B cell (primary cell): ENCODE results near the gene MYCN. TPM values are rescaled to one million over a fixed set of nuclear protein-coding genes. Genes with fewer than 3 reads are reported as not detected.

Experiments
- ATAC-seq: fragments of 200-7000 bp; cut with Tn5 transposase; one replicate; pipeline ENCODE4 v1.10.0; 2021; ENCODE audit warnings: low read depth, mild to moderate bottlenecking, moderate number of reproducible peaks, moderate library complexity
- CTCF ChIA-PET: fragments of 350-600 bp; sonication (Branson Sonifier 250); formaldehyde crosslinking; loops from one replicate; lab custom pipeline; 2021; ENCODE audit warnings: antibody characterized with exemption, inconsistent platforms; lab: Charles Lee
- POLR2A ChIA-PET: fragments of 350-600 bp; sonication (Branson Sonifier 250); formaldehyde crosslinking; loops from one replicate; lab custom pipeline; 2021; ENCODE audit warnings: antibody characterized with exemption; lab: Charles Lee
- DNase-seq: peaks from one replicate; pipeline ENCODE4 v3.0.0; 2013
- H2AFZ ChIP-seq: 2 replicates; pipeline ENCODE4 v1.6.1; 2012; ENCODE audit warnings: mild to moderate bottlenecking, low read depth, low read length; ENCODE audit not compliant: insufficient read depth, poor library complexity, severe bottlenecking
- H3K27ac ChIP-seq, 2 donors: 1 replicate in 1 of 2; 2 replicates in 1 of 2; pipeline ENCODE4 v1.5.1; 2012 to 2013; ENCODE audit warnings: low read length in 2 of 2, mild to moderate bottlenecking in 2 of 2, moderate library complexity in 1 of 2
- H3K27me3 ChIP-seq, 4 experiments: fragments of 200-600 bp in 1 of 4; sonication (generic) in 1 of 4; replicated peaks in 1 of 4; 1 replicate in 2 of 4; 2 replicates in 2 of 4; pipeline versions ENCODE4 v1.6.1 to v1.7.0; 2013 to 2016; ENCODE audit warnings: low read length in 3 of 4, mild to moderate bottlenecking in 2 of 4, mixed read lengths in 1 of 4, moderate library complexity in 1 of 4; ENCODE audit not compliant: insufficient read depth in 4 of 4, control insufficient read depth in 3 of 4; ENCODE audit errors: control extremely low read depth in 1 of 4
- H3K36me3 ChIP-seq, 2 experiments: replicated peaks in 1 of 2; 1 replicate in 1 of 2; 2 replicates in 1 of 2; pipeline versions ENCODE4 v1.6.1 to v1.7.1; 2013; ENCODE audit warnings: low read length in 1 of 2; ENCODE audit not compliant: insufficient read depth in 2 of 2, control insufficient read depth in 1 of 2; ENCODE audit errors: control extremely low read depth in 1 of 2, extremely low read depth in 1 of 2
- H3K4me1 ChIP-seq, 2 donors: fragments of 200-600 bp in 1 of 2; sonication (generic) in 1 of 2; 1 replicate in 1 of 2; 2 replicates in 1 of 2; pipeline versions ENCODE4 v1.5.1 to v1.6.1; 2013 to 2017; ENCODE audit warnings: low read length in 2 of 2; ENCODE audit not compliant: control insufficient read depth in 2 of 2, insufficient read depth in 2 of 2
- H3K4me2 ChIP-seq: replicated peaks from 2 replicates; pipeline ENCODE3; 2012; ENCODE audit warnings: mild to moderate bottlenecking, low read depth, low read length; ENCODE audit not compliant: poor library complexity, severe bottlenecking
- H3K4me3 ChIP-seq, 5 experiments: fragments of 200-600 bp in 1 of 5; sonication (generic) in 1 of 5; 1 replicate in 3 of 5; 2 replicates in 2 of 5; pipeline versions ENCODE4 v1.5.1 to v1.7.0; 2011 to 2016; ENCODE audit warnings: low read length in 4 of 5, mild to moderate bottlenecking in 4 of 5, low read depth in 2 of 5, control low read depth in 1 of 5, moderate library complexity in 1 of 5; ENCODE audit not compliant: insufficient read depth in 1 of 5; ENCODE audit errors: control extremely low read depth in 1 of 5, extremely low read depth in 1 of 5
- H3K79me2 ChIP-seq: fragments of 200-600 bp; sonication (generic); one replicate; pipeline ENCODE4 v1.6.0; 2016; ENCODE audit warnings: low read length; ENCODE audit not compliant: control insufficient read depth, insufficient read depth
- H3K9ac ChIP-seq: fragments of 200-600 bp; sonication (generic); 2 replicates; pipeline ENCODE4 v1.6.1; 2017; ENCODE audit warnings: mild to moderate bottlenecking, low read length, moderate library complexity
- H3K9me3 ChIP-seq, 3 donors: one replicate each; pipeline versions ENCODE4 v1.6.1 to v1.7.1; 2013; ENCODE audit warnings: low read length in 2 of 3; ENCODE audit not compliant: control insufficient read depth in 2 of 3, insufficient read depth in 1 of 3; ENCODE audit errors: control extremely low read depth in 1 of 3
- H4K20me1 ChIP-seq: 2 replicates; pipeline ENCODE4 v1.6.0; 2012; ENCODE audit warnings: mild to moderate bottlenecking, low read length; ENCODE audit not compliant: insufficient read depth, control insufficient read depth, poor library complexity, severe bottlenecking
- H3K27ac Mint-ChIP-seq: one replicate; pipeline ENCODE4 v1.8.0; 2021; ENCODE audit warnings: mixed read lengths
- H3K27me3 Mint-ChIP-seq: one replicate; pipeline ENCODE4 v1.8.0; 2021; ENCODE audit warnings: mixed read lengths
- H3K4me1 Mint-ChIP-seq: one replicate; pipeline ENCODE4 v1.8.0; 2021; ENCODE audit warnings: mixed read lengths
- H3K4me3 Mint-ChIP-seq: one replicate; pipeline ENCODE4 v1.8.0; 2021; ENCODE audit warnings: mixed read lengths
- H3K9me3 Mint-ChIP-seq: one replicate; pipeline ENCODE4 v1.8.0; 2022; ENCODE audit warnings: mixed read lengths; ENCODE audit not compliant: insufficient read depth
- CTCF ChIP-seq: fragments of 200-600 bp; IDR thresholded peaks from one replicate; pipeline ENCODE4 v1.8.0; 2022; ENCODE audit warnings: antibody characterized with exemption, mild to moderate bottlenecking
- EZH2 ChIP-seq: IDR thresholded peaks from 2 replicates; pipeline ENCODE4 v1.6.1; 2012; ENCODE audit warnings: borderline replicate concordance, low read depth, mild to moderate bottlenecking, moderate library complexity, low read length; ENCODE audit not compliant: insufficient read depth, poor library complexity, severe bottlenecking
- WGBS: methylation state at CpG from one replicate; pipeline ENCODE4 v1.1.5; 2013; ENCODE audit warnings: missing lambda C conversion rate; ENCODE audit not compliant: insufficient coverage; 5-methylcytosine and 5-hydroxymethylcytosine counted together
- intact Hi-C: fragments of 100-400 bp; cut with micrococcal nuclease; formaldehyde crosslinking; loops from one replicate; pipeline ENCODE4 v1.10.0; 2022
- polyA plus RNA-seq: library from polyadenylated mRNA; depleted of rRNA; stranded (reverse); fragments of >200 nt; gene quantifications from 2 replicates; pipeline ENCODE4 v1.2.3, GENCODE V29; 2012
- total RNA-seq, 2 donors: library from RNA; stranded (reverse); fragments of 120-200 nt in 1 of 2; gene quantifications; 1 replicate in 1 of 2; 2 replicates in 1 of 2; pipeline versions ENCODE4 v1.2.3 to v1.2.4, GENCODE V29; 2013 to 2022

MYCN gene
- total and polyA plus RNA-seq, 2 donors (not counting 1 experiment from before 2014, with no cell fraction given), result not detected

- H3K4me1 Mint-ChIP-seq, result no peaks in the 10 kb centered on the region
- H3K27me3 ChIP-seq, result peaks cover 0 to 3% (median 0%) of the 10 kb centered on the region in 4 experiments
- no peak overlapping the region for H3K27ac Mint-ChIP-seq
- H3K4me3 ChIP-seq, result no peak overlapping the region
- H3K79me2 ChIP-seq, result no peaks in the 10 kb centered on the region
- H3K4me2 ChIP-seq, result no peak overlapping the region
- no peak for ATAC-seq
- no peak overlapping the region for H2AFZ ChIP-seq
- CTCF ChIA-PET, result no interaction called here
- WGBS, result 100% methylated on average over 2 of the region's 4 CpGs
- H3K36me3 ChIP-seq, result no peaks in the 10 kb centered on the region
- no peak overlapping the region for H3K27ac ChIP-seq
- no peak overlapping the region for H3K4me3 Mint-ChIP-seq
- TF ChIP-seq EZH2 (no peak), CTCF (no peak)
- DNase-seq, result no peak
- POLR2A ChIA-PET, result interaction anchor here (0.6 kb wide), 1 partner anchor 13 kb away, joined by 5 read pairs; no protein-coding TSS in a partner anchor
- intact Hi-C loops, result no loop called here
- H3K9ac ChIP-seq, result no peak overlapping the region
- H3K9me3 Mint-ChIP-seq, result peaks cover 10% of the 10 kb centered on the region
- H4K20me1 ChIP-seq, result no peaks in the 10 kb centered on the region
- H3K4me1 ChIP-seq, result no peaks in the 10 kb centered on the region
- peaks cover 1 to 11% (median 3%) of the 10 kb centered on the region in 3 donors for H3K9me3 ChIP-seq
- no peaks in the 10 kb centered on the region for H3K27me3 Mint-ChIP-seq
Observed at GRCh38 chr2:15897431-15898098, 42.8 kb upstream of the MYCN start.

- no peaks in the 10 kb centered on the region for H3K79me2 ChIP-seq
- H3K4me3 Mint-ChIP-seq, result no peak overlapping the region
- no CpG with 5 or more reads among the region's 2 CpGs for WGBS
- no peaks in the 10 kb centered on the region for H3K27me3 Mint-ChIP-seq
- H3K9me3 Mint-ChIP-seq, result peaks cover 10% of the 10 kb centered on the region
- DNase-seq, result no peak
- H4K20me1 ChIP-seq, result no peaks in the 10 kb centered on the region
- H3K4me2 ChIP-seq, result no peak overlapping the region
- no peak overlapping the region for H2AFZ ChIP-seq
- CTCF ChIA-PET, result no interaction called here
- no peak overlapping the region for H3K27ac Mint-ChIP-seq
- no peak overlapping the region for H3K27ac ChIP-seq
- peaks cover 0 to 3% (median 0%) of the 10 kb centered on the region in 4 experiments for H3K27me3 ChIP-seq
- no peak for ATAC-seq
- no peak for TF ChIP-seq CTCF
- no peak for TF ChIP-seq EZH2
- H3K9me3 ChIP-seq, result peaks cover 1 to 11% (median 3%) of the 10 kb centered on the region in 3 donors
- POLR2A ChIA-PET, result no interaction called here
- no peak overlapping the region for H3K4me3 ChIP-seq
- no peaks in the 10 kb centered on the region for H3K4me1 Mint-ChIP-seq
- no peak overlapping the region for H3K9ac ChIP-seq
- no peaks in the 10 kb centered on the region for H3K36me3 ChIP-seq
- intact Hi-C loops, result no loop called here
- H3K4me1 ChIP-seq, result no peaks in the 10 kb centered on the region
Observed at GRCh38 chr2:15899327-15899612, 41.1 kb upstream of the MYCN start.
